ENCODE measurements around the gene NKD2.
"Not testable (repeated sequence)": the region's sequence is repeated elsewhere in the genome, so short reads cannot be mapped to it uniquely, and the experiment has no call there.

The NKD2 gene

DNA sequence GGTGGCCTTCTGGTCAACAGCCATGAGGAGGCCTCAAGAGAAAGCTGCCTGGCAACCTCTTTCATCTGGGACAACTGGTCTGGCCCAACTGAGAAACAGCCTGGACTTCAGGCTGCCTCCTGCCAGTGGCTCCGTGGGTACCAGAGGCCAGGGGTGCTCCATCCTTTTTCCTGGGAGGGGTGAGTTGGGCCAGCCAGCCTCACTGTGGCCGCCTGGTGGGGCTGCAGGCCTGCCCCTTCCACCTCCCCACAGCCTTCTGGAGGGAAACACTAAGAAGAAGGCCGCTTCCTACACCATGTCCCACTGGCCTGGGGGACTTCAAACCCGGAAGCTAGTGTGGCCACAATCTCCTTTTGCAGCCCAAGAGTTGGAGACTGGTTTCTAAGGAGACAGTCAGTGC, 13.8 kb upstream of the NKD2 start:
- H3K36me3 ChIP-seq (ENCODE audit: insufficient read depth, low read length) = no peaks in the 10 kb centered on the region
- no peak overlapping the region for H3K9ac ChIP-seq (ENCODE audit: low read depth, low read length)
- H3K4me2 ChIP-seq (ENCODE audit: low read length) = no peak overlapping the region
- peaks cover 5% of the 10 kb centered on the region for H3K4me1 ChIP-seq (ENCODE audit: control insufficient read depth, insufficient read depth, low read length)
- no peak overlapping the region for H3K4me3 ChIP-seq (ENCODE audit: low read length)
- H3K27me3 ChIP-seq (ENCODE audit: control insufficient read depth, insufficient read depth, low read length) = peaks cover 74% of the 10 kb centered on the region
- H3K9me3 ChIP-seq (replicated peaks; ENCODE audit: low read length) = no peaks in the 10 kb centered on the region

DNA sequence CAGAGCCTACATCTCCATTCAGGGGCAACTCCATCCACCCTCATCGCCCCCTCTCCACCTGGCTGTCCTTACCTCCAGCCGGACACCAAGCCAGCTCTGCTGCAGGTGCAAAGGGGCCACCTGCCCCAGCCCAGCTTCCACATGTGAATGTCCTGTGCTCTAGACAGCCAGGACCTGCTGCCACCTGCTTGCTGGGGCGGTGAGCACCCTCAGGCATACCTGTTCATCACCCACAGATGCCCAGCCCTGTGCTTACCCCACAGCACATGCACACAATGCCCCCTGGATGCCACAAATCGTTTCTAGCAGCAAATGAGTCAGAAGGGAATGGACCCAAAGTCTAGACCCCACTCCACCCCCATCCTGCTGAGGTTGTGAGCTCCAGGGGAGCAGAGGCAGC, 13.3 kb upstream of the NKD2 start:
- H3K4me3 ChIP-seq (ENCODE audit: low read length) = no peak overlapping the region
- no peaks in the 10 kb centered on the region for H3K9me3 ChIP-seq (replicated peaks; ENCODE audit: low read length)
- H3K4me2 ChIP-seq (ENCODE audit: low read length) = no peak overlapping the region
- H3K36me3 ChIP-seq (ENCODE audit: insufficient read depth, low read length) = no peaks in the 10 kb centered on the region
- H3K4me1 ChIP-seq (ENCODE audit: control insufficient read depth, insufficient read depth, low read length) = peaks cover 5% of the 10 kb centered on the region
- H3K27me3 ChIP-seq (ENCODE audit: control insufficient read depth, insufficient read depth, low read length) = peaks cover 74% of the 10 kb centered on the region
- H3K9ac ChIP-seq (ENCODE audit: low read depth, low read length) = no peak overlapping the region

DNA sequence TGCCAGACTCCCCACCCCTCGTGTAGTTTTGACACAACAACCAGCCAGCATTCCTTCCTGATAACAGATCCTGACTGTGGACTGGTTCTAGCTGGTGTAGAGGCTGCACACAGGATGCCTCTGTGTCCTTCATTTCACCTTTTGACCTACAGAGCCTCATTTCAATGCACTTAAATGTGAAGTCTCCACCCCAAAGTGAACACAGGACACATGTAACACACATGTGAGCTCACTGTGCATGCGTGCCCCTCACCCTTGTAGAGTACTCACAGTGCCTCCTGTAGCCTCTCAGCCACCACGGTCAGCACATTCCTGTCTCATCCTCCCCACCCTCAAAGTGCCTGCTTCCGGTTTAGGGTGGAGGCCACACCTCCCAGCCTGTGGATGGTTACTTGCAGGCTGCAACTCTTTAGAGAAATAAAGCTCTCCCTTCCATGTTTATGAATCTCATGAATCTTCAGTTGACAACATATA, 11.6 kb upstream of the NKD2 start:
- Histone ChIP-seq H3K4me3 (ENCODE audit: low read length) (no peak overlapping the region), H3K4me1 (ENCODE audit: control insufficient read depth, insufficient read depth, low read length) (peaks cover 5% of the 10 kb centered on the region), H3K9me3 (replicated peaks; ENCODE audit: low read length) (no peaks in the 10 kb centered on the region), H3K9ac (ENCODE audit: low read depth, low read length) (no peak overlapping the region), H3K27me3 (ENCODE audit: control insufficient read depth, insufficient read depth, low read length) (peaks cover 75% of the 10 kb centered on the region), H3K36me3 (ENCODE audit: insufficient read depth, low read length) (no peaks in the 10 kb centered on the region), H3K4me2 (ENCODE audit: low read length) (no peak overlapping the region)

DNA sequence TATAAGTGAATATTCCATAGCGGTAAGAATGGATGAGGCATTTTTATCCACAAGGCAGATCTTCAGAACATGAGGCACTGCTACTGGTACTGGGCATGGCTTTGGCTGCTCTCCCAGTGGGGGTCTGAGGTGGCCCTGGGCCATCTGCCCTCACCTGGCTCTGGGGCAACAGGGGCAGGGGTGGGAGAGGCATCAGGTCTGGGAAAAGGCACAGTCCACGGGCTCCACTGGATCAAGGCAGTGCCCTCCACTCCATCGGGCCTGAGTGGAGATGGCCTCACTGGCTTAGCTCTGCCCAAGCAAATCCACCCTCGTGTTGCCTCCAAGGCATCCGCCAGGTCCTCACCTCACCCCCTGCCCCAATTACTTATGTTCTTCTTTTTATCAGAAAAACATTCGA, 10.9 kb upstream of the NKD2 start:
- Histone ChIP-seq H3K4me2 (ENCODE audit: low read length) (no peak overlapping the region), H3K27me3 (ENCODE audit: control insufficient read depth, insufficient read depth, low read length) (peaks cover 73% of the 10 kb centered on the region), H3K4me1 (ENCODE audit: control insufficient read depth, insufficient read depth, low read length) (peaks cover 5% of the 10 kb centered on the region), H3K36me3 (ENCODE audit: insufficient read depth, low read length) (no peaks in the 10 kb centered on the region), H3K4me3 (ENCODE audit: low read length) (no peak overlapping the region), H3K9me3 (replicated peaks; ENCODE audit: low read length) (no peaks in the 10 kb centered on the region), H3K9ac (ENCODE audit: low read depth, low read length) (no peak overlapping the region)

DNA sequence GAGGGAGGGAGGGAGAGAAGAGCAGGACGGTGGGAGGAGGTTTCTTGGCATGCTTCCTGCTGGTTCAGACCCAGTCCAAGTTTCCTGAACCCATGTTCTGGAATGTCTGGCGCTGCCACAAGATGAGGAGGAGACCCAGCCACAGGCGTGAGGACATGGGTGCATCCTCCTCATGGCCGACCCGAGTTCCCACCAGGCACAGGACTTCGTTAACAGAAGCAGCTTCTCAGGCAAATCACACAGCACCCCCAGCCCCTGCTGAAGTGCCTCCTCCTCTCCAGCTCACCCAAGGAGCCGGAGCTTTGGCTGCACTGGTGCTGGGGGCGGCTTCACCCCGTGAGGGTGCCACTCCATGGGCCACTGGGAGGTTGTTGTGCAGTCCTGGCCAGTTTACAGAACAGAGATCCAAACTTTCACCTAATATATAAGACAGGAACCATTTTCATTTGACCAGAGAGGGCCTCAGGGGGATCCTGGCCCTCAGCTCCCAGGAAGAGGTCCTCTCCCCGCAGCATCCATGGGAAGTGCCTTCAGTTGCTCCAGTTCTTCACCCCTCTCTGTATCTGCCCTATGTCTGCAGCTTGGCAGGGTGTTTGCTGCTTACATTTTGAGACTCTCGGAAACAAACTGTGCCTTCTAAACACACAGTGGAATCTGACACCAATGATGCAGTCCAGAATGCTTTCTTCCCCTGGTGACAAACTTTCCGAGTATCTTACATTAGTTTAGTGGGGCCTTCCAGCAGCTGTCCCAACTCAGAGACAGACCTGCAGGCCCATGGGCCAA, 10.2 kb upstream of the NKD2 start:
- Histone ChIP-seq H3K4me3 (ENCODE audit: low read length) (no peak overlapping the region), H3K9ac (ENCODE audit: low read depth, low read length) (no peak overlapping the region), H3K9me3 (replicated peaks; ENCODE audit: low read length) (no peaks in the 10 kb centered on the region), H3K4me2 (ENCODE audit: low read length) (no peak overlapping the region), H3K27me3 (ENCODE audit: control insufficient read depth, insufficient read depth, low read length) (peaks cover 74% of the 10 kb centered on the region), H3K4me1 (ENCODE audit: control insufficient read depth, insufficient read depth, low read length) (peaks cover 3% of the 10 kb centered on the region), H3K36me3 (ENCODE audit: insufficient read depth, low read length) (no peaks in the 10 kb centered on the region)

DNA sequence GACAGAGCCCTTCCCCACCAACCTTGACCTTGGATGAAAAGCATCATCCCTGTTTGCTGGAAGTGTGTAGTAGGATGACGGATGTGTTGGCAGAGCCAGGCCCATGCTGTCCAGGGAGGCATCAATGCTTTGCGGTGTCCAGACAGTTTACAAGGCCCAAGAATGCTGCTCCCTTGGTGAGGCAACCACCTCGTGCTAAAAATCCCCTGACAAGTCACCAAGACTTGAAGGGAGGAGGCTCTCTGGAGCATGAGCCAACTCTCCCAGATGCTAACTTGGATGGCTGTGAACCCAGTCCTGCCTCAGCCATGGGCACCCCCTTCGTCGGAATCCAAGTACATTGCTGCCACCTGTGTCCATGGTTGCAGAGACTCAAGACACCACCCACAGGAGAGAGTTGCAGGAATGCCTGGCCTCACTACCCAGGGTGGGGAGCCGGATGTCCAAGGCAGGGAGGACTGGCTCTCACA, 9.5 kb upstream of the NKD2 start:
- Histone ChIP-seq H3K9ac (ENCODE audit: low read depth, low read length) (no peak overlapping the region), H3K4me3 (ENCODE audit: low read length) (no peak overlapping the region), H3K27me3 (ENCODE audit: control insufficient read depth, insufficient read depth, low read length) (peaks cover 73% of the 10 kb centered on the region)

DNA sequence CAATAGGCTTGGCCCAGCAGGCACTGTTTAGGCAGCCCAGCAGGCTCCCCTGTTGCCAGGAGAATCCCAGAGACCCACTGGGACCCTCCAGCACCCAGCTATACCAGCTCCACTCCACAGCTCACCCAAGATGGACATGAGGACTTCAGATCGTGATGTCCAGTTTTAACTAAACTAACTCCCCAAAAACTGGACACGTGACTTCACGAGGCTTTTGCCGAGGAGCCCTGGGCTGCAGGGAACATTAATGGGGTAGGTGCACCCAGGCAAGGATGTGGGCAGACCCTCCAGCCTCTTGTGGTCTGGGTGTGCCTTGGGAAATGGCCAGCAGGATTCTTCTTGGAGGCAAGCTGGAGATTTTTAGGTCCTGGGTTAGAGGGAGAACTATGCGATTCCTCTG, 8.9 kb upstream of the NKD2 start:
- H3K9me3 ChIP-seq (replicated peaks; ENCODE audit: low read length) = no peaks in the 10 kb centered on the region
- no peak overlapping the region for H3K9ac ChIP-seq (ENCODE audit: low read depth, low read length)
- H3K36me3 ChIP-seq (ENCODE audit: insufficient read depth, low read length) = no peaks in the 10 kb centered on the region
- H3K27me3 ChIP-seq (ENCODE audit: control insufficient read depth, insufficient read depth, low read length) = peaks cover 74% of the 10 kb centered on the region
- no peak overlapping the region for H3K4me2 ChIP-seq (ENCODE audit: low read length)
- H3K4me1 ChIP-seq (ENCODE audit: control insufficient read depth, insufficient read depth, low read length) = no peaks in the 10 kb centered on the region
- no peak overlapping the region for H3K4me3 ChIP-seq (ENCODE audit: low read length)

More for the DNA sequence above, 9.5 kb upstream of the NKD2 start:
- Histone ChIP-seq H3K36me3 (ENCODE audit: insufficient read depth, low read length) (no peaks in the 10 kb centered on the region), H3K4me2 (ENCODE audit: low read length) (no peak overlapping the region), H3K9me3 (replicated peaks; ENCODE audit: low read length) (no peaks in the 10 kb centered on the region), H3K4me1 (ENCODE audit: control insufficient read depth, insufficient read depth, low read length) (no peaks in the 10 kb centered on the region)

DNA sequence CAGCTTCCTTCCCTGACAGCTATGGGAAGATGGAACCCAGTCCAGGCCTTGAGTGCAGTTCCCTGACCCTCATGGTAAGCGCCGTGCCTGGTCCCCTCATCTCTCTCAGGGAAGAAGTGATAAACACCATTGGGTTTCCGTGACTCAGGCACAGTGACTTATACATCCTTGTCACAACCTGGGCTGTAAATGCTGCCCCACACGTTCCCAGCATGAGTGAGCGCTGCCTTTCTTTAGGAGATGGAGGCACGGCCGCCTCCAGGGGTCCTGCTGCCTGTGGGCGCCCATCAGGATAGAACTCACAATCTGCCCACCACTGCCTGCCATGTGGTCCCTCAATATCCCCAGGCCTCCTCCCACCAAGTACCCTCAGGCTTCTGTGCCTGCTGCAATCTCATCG, 8.3 kb upstream of the NKD2 start:
- Histone ChIP-seq H3K4me3 (ENCODE audit: low read length) (no peak overlapping the region), H3K4me1 (ENCODE audit: control insufficient read depth, insufficient read depth, low read length) (no peaks in the 10 kb centered on the region), H3K27me3 (ENCODE audit: control insufficient read depth, insufficient read depth, low read length) (peaks cover 73% of the 10 kb centered on the region), H3K9ac (ENCODE audit: low read depth, low read length) (no peak overlapping the region), H3K36me3 (ENCODE audit: insufficient read depth, low read length) (no peaks in the 10 kb centered on the region), H3K9me3 (replicated peaks; ENCODE audit: low read length) (no peaks in the 10 kb centered on the region), H3K4me2 (ENCODE audit: low read length) (no peak overlapping the region)

DNA sequence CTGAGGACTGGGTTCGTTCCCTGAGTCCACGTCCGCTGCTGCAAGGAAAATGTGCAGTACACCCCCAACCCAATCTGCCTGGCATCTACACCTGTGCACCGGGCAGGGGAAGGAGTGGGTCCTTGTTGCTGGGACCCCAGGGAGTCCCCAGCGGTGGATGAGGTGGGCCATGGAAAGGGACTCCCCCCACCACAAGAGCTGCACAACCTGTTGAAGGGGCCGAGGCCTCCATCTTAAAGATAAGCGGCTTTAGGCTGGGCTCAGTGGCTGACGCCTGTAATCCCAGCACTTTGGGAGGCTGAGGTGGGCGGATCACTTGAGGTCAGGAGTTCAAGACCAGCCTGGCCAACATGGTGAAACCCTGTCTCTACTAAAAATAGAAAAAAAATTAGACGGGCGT, 7.8 kb upstream of the NKD2 start:
- H3K4me2 ChIP-seq (ENCODE audit: low read length); H3K9me3 ChIP-seq (replicated peaks; ENCODE audit: low read length); H3K4me1 ChIP-seq (ENCODE audit: control insufficient read depth, insufficient read depth, low read length); H3K9ac ChIP-seq (ENCODE audit: low read depth, low read length); H3K36me3 ChIP-seq (ENCODE audit: insufficient read depth, low read length); H3K4me3 ChIP-seq (ENCODE audit: low read length): not testable (repeated sequence)
- H3K27me3 ChIP-seq (ENCODE audit: control insufficient read depth, insufficient read depth, low read length) = peaks cover 75% of the 10 kb centered on the region

DNA sequence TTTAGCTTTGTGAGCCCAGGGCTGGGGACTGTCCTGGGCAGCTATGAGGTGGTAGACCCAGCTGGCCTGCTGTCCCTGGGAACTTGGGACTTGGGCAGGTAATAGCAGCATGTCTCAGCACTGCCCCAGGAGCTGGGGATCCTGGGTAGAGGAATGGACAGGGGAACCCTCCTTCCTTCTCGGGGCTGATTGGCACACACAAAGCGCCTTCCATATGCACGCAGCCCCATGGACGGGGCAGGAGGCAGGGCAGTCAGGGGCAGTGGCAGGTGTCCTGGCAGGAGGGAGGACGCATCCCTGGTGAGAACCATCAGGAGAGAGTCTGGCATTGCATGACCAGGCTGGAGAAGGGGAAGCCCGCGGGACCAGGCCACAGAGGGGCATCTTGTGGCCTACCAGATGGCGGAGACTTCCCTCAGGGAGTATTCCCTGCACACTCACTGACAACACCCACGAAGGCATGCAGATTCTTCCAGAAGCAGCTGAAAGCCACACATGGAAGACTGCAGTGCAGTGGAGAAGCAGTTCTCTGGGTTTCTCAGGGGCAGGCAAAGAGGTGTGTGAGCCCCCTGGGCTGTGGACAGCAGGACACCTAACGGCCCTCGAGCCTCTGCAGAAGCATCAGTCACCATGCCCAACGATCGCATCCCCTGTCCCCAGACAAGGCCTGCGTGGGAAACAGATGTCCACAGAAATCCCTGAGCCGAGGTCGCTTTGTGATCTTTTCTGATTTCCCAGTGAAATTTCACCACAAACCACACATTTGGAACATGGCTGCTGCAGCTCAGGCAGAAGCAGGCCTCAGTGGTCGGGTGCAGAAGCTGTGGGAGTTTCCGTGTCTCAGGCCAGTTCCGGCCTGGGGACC, 7.0 kb upstream of the NKD2 start:
- Histone ChIP-seq H3K4me2 (ENCODE audit: low read length) (no peak overlapping the region), H3K4me1 (ENCODE audit: control insufficient read depth, insufficient read depth, low read length) (no peaks in the 10 kb centered on the region), H3K9me3 (replicated peaks; ENCODE audit: low read length) (no peaks in the 10 kb centered on the region), H3K4me3 (ENCODE audit: low read length) (no peak overlapping the region), H3K9ac (ENCODE audit: low read depth, low read length) (no peak overlapping the region), H3K36me3 (ENCODE audit: insufficient read depth, low read length) (no peaks in the 10 kb centered on the region), H3K27me3 (ENCODE audit: control insufficient read depth, insufficient read depth, low read length) (peaks cover 72% of the 10 kb centered on the region)

DNA sequence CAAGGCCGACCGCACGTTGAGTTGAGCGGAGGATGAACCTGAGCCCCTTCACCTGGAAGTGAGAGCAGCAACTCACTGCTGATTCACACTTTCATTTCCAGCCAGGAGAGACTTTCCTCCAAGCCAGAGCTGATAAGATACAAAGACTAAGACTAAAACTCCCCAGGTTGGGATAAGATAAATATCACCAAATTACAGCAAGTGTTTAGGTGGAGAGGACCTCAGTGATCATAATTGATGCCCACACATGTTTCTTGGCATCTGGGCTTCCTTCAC, 6.4 kb upstream of the NKD2 start:
- Histone ChIP-seq H3K36me3 (ENCODE audit: insufficient read depth, low read length) (no peaks in the 10 kb centered on the region), H3K27me3 (ENCODE audit: control insufficient read depth, insufficient read depth, low read length) (peaks cover 72% of the 10 kb centered on the region), H3K4me3 (ENCODE audit: low read length) (no peak overlapping the region), H3K9me3 (replicated peaks; ENCODE audit: low read length) (no peaks in the 10 kb centered on the region), H3K4me1 (ENCODE audit: control insufficient read depth, insufficient read depth, low read length) (no peaks in the 10 kb centered on the region), H3K9ac (ENCODE audit: low read depth, low read length) (no peak overlapping the region), H3K4me2 (ENCODE audit: low read length) (no peak overlapping the region)
